Activated B cell treated with CpG ODN at 0.5 μM for 24 hours (primary cell): ENCODE results near the gene ZGPAT. TPM values are rescaled to one million over a fixed set of nuclear protein-coding genes. Genes with fewer than 3 reads are reported as not detected.

Source experiments
- ATAC-seq: fragments of 200-7000 bp; cut with Tn5 transposase; one replicate; pipeline ENCODE4 v1.10.0; 2021; ENCODE audit warnings: low read depth, mild to moderate bottlenecking, moderate library complexity
- CTCF ChIA-PET: fragments of 350-600 bp; sonication (Branson Sonifier 250); formaldehyde crosslinking; loops from one replicate; lab custom pipeline; 2021; ENCODE audit warnings: antibody characterized with exemption; lab: Charles Lee
- POLR2A ChIA-PET: fragments of 350-600 bp; sonication (Branson Sonifier 250); formaldehyde crosslinking; loops from one replicate; lab custom pipeline; 2021; ENCODE audit warnings: antibody characterized with exemption; lab: Charles Lee
- DNase-seq: peaks from one replicate; pipeline ENCODE4 v3.0.0; 2022
- H3K27ac Mint-ChIP-seq: one replicate; pipeline ENCODE4 v1.8.0; 2020; ENCODE audit warnings: mixed read lengths
- H3K27me3 Mint-ChIP-seq: one replicate; pipeline ENCODE4 v1.8.0; 2021; ENCODE audit warnings: mixed read lengths
- H3K36me3 Mint-ChIP-seq: one replicate; pipeline ENCODE4 v1.8.0; 2021; ENCODE audit warnings: low read depth, mixed read lengths
- H3K4me1 Mint-ChIP-seq: one replicate; pipeline ENCODE4 v1.8.0; 2021; ENCODE audit warnings: mixed read lengths
- H3K4me3 Mint-ChIP-seq: one replicate; pipeline ENCODE4 v1.8.0; 2020; ENCODE audit warnings: mild to moderate bottlenecking, mixed read lengths
- H3K9me3 Mint-ChIP-seq: one replicate; pipeline ENCODE4 v1.8.0; 2020; ENCODE audit warnings: mixed read lengths
- intact Hi-C: fragments of 100-400 bp; cut with micrococcal nuclease; formaldehyde crosslinking; loops from one replicate; pipeline ENCODE4 v1.15.1; 2024
- total RNA-seq: library from RNA; stranded (reverse); gene quantifications from 2 replicates; pipeline ENCODE4 v1.2.3, GENCODE V29; 2022
- TF ChIP-seq, protein P1 (sequence below): fragments of 200-600 bp; IDR thresholded peaks from one replicate; pipeline ENCODE4 v1.8.0; 2022; ENCODE audit warnings: antibody characterized with exemption, mild to moderate bottlenecking

The ZGPAT gene
- total RNA-seq, 1 donor from 2014 or later = 44.0 TPM

DNA sequence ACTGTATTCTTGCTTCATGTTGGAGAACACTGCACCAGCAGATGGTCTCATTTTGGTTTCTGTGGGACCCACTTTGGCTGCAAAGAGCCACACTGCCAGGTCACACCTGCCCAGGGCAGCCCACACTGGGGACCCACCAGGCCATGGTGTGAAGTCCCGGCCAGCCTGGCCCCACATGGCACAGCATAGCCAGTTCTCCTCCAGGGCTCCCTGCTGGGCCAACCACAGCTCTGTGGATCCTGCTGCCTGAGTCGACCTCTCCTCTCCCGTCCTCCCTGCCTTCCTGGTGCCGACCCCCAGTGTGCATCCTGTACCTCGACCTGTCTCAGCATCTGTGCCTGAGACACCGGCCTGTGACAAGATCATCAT is 3.1 kb upstream of the ZGPAT start:
- no peaks in the 10 kb centered on the region for H3K27me3 Mint-ChIP-seq
- ATAC-seq = no peak
- TF ChIP-seq, protein P1, sequence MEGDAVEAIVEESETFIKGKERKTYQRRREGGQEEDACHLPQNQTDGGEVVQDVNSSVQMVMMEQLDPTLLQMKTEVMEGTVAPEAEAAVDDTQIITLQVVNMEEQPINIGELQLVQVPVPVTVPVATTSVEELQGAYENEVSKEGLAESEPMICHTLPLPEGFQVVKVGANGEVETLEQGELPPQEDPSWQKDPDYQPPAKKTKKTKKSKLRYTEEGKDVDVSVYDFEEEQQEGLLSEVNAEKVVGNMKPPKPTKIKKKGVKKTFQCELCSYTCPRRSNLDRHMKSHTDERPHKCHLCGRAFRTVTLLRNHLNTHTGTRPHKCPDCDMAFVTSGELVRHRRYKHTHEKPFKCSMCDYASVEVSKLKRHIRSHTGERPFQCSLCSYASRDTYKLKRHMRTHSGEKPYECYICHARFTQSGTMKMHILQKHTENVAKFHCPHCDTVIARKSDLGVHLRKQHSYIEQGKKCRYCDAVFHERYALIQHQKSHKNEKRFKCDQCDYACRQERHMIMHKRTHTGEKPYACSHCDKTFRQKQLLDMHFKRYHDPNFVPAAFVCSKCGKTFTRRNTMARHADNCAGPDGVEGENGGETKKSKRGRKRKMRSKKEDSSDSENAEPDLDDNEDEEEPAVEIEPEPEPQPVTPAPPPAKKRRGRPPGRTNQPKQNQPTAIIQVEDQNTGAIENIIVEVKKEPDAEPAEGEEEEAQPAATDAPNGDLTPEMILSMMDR = no peak
- peaks cover 30% of the 10 kb centered on the region for H3K4me1 Mint-ChIP-seq
- ChIA-PET CTCF (no interaction called here), POLR2A (no interaction called here)
- intact Hi-C loops = loop anchor here (5.0 kb wide), 3 partner anchors 67 to 268 kb away; no protein-coding TSS in a partner anchor
- no peaks in the 10 kb centered on the region for H3K9me3 Mint-ChIP-seq
- no peak overlapping the region for H3K27ac Mint-ChIP-seq
- H3K36me3 Mint-ChIP-seq = peaks cover 42% of the 10 kb centered on the region
- DNase-seq = no peak
- no peak overlapping the region for H3K4me3 Mint-ChIP-seq

DNA sequence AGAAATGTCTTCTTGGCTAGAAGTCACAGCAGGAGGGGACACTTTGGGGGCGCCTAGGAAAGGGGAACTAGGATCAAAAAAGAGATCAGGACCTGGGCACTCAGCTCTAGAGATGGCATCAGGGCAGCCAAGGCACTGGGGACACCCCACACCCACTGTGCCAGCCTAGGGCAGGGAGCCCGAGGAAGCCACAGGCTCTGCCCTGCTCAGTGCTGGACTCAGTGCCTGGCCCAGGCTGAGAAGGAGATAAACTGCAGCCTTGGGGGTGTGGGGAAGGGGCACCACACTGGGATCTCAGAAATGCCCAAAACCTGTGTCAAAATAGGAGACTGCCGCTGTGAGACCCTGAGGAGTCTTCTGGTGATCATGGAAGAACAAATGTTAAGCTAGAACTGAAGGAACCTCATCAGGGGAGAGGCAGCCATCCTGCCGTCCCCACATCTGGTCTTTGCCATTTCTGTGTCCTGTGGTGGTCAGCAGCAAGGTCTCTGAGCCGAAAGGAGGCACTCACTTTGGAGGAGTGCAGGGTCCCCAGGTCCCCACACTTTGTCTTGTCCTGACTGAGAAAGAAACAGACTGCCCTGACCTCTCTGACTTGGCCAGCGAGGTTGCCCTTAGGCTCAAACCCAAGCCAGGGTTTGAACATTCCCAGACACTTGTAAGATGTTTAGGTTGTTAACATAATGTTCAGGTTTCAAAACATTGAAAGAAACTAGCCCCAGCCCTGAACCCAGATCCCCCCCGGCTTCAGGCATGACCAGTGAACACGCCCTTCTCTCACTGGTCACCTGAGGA is 2.4 kb upstream of the ZGPAT start:
- intact Hi-C loops = loop anchor here (2.0 to 5.0 kb wide), 5 partner anchors 25 to 267 kb away; partner anchors contain the start of gene SLC2A4RG
- no peak for ATAC-seq
- H3K9me3 Mint-ChIP-seq = no peaks in the 10 kb centered on the region
- CTCF ChIA-PET = interaction anchor here (0.6 to 2.5 kb wide), 2 partner anchors 64 to 159 kb away, joined by 3 to 10 read pairs; partner anchors contain the start of gene TPD52L2
- H3K27me3 Mint-ChIP-seq = no peaks in the 10 kb centered on the region
- TF ChIP-seq, protein P1 = no peak
- H3K27ac Mint-ChIP-seq = no peak overlapping the region
- H3K4me1 Mint-ChIP-seq = peaks cover 36% of the 10 kb centered on the region
- DNase-seq = no peak
- POLR2A ChIA-PET = no interaction called here
- H3K4me3 Mint-ChIP-seq = peak overlapping the region; percentile 15
- H3K36me3 Mint-ChIP-seq = peaks cover 43% of the 10 kb centered on the region

DNA sequence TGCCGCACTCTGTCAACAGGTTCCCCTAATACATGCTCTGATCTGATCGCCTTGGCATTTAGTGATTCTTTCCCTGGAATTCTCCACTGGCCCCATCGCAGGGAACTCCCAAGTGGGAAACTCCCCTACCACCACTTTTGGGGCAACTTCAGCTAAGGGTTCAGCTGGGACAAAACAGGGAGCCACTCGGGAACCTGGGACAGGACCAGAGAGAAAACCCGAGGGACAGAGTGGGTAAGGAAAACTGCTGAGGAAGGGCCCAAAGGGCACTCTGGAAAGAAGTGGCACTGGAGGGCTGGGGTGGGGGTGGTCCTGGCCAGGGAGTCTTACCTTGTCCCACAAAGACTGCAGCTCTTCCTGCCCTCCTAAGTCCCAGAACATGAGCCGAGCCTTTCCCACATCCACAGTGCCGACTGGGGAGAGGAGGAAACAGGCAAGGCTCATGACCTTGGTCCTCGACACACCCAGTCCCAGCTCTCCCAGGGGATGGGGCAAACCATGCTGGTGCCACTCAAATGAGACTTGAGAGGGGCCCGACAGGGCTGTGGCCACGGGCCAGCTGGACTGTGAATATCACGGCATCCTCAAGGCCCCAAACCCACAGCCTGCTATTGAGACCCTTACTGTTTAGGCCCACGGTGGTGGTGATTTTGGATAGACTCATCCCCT is 1.7 kb upstream of the ZGPAT start:
- intact Hi-C loops = loop anchor here (2.0 to 5.0 kb wide), 5 partner anchors 25 to 266 kb away; partner anchors contain the start of gene SLC2A4RG
- DNase-seq (no peak), ATAC-seq (no peak)
- no peaks in the 10 kb centered on the region for H3K27me3 Mint-ChIP-seq
- H3K27ac Mint-ChIP-seq = peak overlapping the region; percentile 72
- peak overlapping the region; percentile 87 for H3K4me3 Mint-ChIP-seq
- H3K4me1 Mint-ChIP-seq = peaks cover 42% of the 10 kb centered on the region
- ChIA-PET POLR2A (interaction anchor here (0.6 to 3.4 kb wide), 5 partner anchors 15 to 274 kb away, joined by 3 to 36 read pairs (median 5); partner anchors contain the start of genes LIME1 and PRPF6), CTCF (interaction anchor here (0.6 to 2.5 kb wide), 2 partner anchors 64 to 158 kb away, joined by 3 to 10 read pairs; partner anchors contain the start of gene TPD52L2)
- TF ChIP-seq, protein P1 = no peak
- H3K36me3 Mint-ChIP-seq = peaks cover 50% of the 10 kb centered on the region
- no peaks in the 10 kb centered on the region for H3K9me3 Mint-ChIP-seq

DNA sequence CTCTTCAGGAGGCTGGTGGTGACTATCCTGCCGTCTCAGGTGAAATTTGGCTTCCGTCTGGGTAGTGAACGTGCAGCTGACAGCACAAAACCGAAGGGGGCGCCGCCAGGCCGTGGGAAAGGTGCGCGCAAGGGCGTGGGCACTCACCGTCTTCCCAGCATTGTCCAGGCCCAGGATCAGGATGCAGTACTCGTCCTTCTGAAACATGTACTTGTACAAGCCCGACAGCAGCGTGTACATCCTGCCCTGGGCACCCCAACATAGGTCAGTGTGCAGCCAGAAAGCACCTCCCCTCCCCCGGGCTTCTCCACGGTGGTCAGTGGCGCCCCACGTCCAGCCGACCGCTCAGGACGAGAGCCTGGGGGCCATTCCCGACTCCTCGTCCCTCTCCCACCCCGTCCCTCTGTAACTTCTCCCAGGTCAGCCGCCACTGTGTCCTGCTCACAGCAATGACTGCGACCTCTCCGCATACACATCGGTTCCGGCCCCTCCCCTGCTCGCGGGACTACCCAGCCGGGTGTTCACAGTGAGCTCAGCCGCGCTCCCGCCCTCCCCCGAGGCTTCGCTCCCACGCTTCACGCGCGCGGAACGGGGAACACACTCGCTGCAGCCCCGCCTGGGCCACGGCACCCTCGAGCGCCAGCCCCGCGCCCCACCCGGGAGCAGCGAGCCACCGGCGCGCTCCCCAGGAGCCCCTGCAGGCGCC is 834 bp upstream of the ZGPAT start:
- Mint-ChIP-seq H3K9me3 (no peaks in the 10 kb centered on the region), H3K27me3 (no peaks in the 10 kb centered on the region), H3K4me1 (peaks cover 42% of the 10 kb centered on the region), H3K36me3 (peaks cover 59% of the 10 kb centered on the region), H3K4me3 (peak overlapping the region; percentile 87), H3K27ac (peak overlapping the region; percentile 72)
- ChIA-PET CTCF (interaction anchor here (0.9 to 2.5 kb wide), 3 partner anchors 30 to 273 kb away, joined by 3 to 10 read pairs (median 8); partner anchors contain the start of genes LIME1 and TPD52L2), POLR2A (interaction anchor here (0.6 to 3.4 kb wide), 22 partner anchors 9 to 273 kb away, joined by 3 to 36 read pairs (median 6); partner anchors contain the start of genes FNDC11, GMEB2, LIME1 and PPDPF)
- TF ChIP-seq, protein P1 = no peak
- intact Hi-C loops = loop anchor here (1.0 to 5.0 kb wide), 9 partner anchors 24 to 265 kb away; partner anchors contain the start of genes RTEL1, SLC2A4RG and UCKL1
- peak; percentile 16 for ATAC-seq
- DNase-seq = no peak
